Mesothelial cell of epicardium (in vitro differentiated cells): Measurements from ENCODE around the gene RBM38. TPM values are rescaled to one million over a fixed set of nuclear protein-coding genes. Genes with fewer than 3 reads are reported as not detected.

Experiments
- DNase-seq, 2 experiments: peaks; one replicate each; pipeline ENCODE4 v3.0.0; 2021; ENCODE audit warnings: low spot score in 2 of 2; ENCODE audit not compliant: unreplicated experiment in 2 of 2
- H3K27ac Mint-ChIP-seq: 2 replicates; pipeline ENCODE4 v1.8.0; 2021; ENCODE audit warnings: mixed read lengths
- H3K27me3 Mint-ChIP-seq: 2 replicates; pipeline ENCODE4 v1.8.0; 2021; ENCODE audit warnings: low read depth, mixed read lengths
- H3K36me3 Mint-ChIP-seq: 2 replicates; pipeline ENCODE4 v1.8.0; 2021; ENCODE audit warnings: mixed read lengths
- H3K4me1 Mint-ChIP-seq: 2 replicates; pipeline ENCODE4 v1.8.0; 2021; ENCODE audit warnings: mixed read lengths
- H3K4me3 Mint-ChIP-seq: 2 replicates; pipeline ENCODE4 v1.8.0; 2021; ENCODE audit warnings: mild to moderate bottlenecking, moderate library complexity, mixed read lengths
- H3K9me3 Mint-ChIP-seq: 2 replicates; pipeline ENCODE4 v1.8.0; 2021; ENCODE audit warnings: mixed read lengths
- CTCF ChIP-seq: fragments of 200-600 bp; sonication (generic); IDR thresholded peaks from one replicate; pipeline ENCODE4 v1.5.0; 2021; ENCODE audit warnings: antibody characterized with exemption; ENCODE audit not compliant: unreplicated experiment
- total RNA-seq: library from RNA; stranded (reverse); gene quantifications from 3 replicates; pipeline ENCODE4 v1.2.1, GENCODE V29; 2021

RBM38 gene
- total RNA-seq, 1 donor from 2014 or later, result 25.6 TPM

GRCh38 chr20:57420571-57421252, 29.5 kb downstream of the RBM38 start:
- no peak for DNase-seq
- Mint-ChIP-seq H3K27ac (no peak overlapping the region), H3K9me3 (no peaks in the 10 kb centered on the region), H3K4me3 (no peak overlapping the region), H3K36me3 (no peaks in the 10 kb centered on the region), H3K27me3 (peaks cover 3% of the 10 kb centered on the region), H3K4me1 (peaks cover 9% of the 10 kb centered on the region)
- no peak for TF ChIP-seq CTCF

- no peak for DNase-seq
Observed at GRCh38 chr20:57421253-57422220, 30.3 kb downstream of the RBM38 start.

GRCh38 chr20:57422254-57422653, 31.1 kb downstream of the RBM38 start:
- Mint-ChIP-seq H3K36me3 (no peaks in the 10 kb centered on the region), H3K27me3 (peaks cover 3% of the 10 kb centered on the region), H3K27ac (no peak overlapping the region), H3K4me1 (peaks cover 9% of the 10 kb centered on the region), H3K9me3 (no peaks in the 10 kb centered on the region), H3K4me3 (no peak overlapping the region)
- no peak for TF ChIP-seq CTCF
- no peak for DNase-seq

More at GRCh38 chr20:57421253-57422220, 30.3 kb downstream of the RBM38 start:
- Mint-ChIP-seq H3K36me3 (no peaks in the 10 kb centered on the region), H3K9me3 (no peaks in the 10 kb centered on the region), H3K27me3 (peaks cover 3% of the 10 kb centered on the region), H3K4me3 (no peak overlapping the region), H3K27ac (no peak overlapping the region), H3K4me1 (peaks cover 9% of the 10 kb centered on the region)
- TF ChIP-seq CTCF, result no peak

- Mint-ChIP-seq H3K4me3 (no peak overlapping the region), H3K36me3 (no peaks in the 10 kb centered on the region), H3K27ac (no peak overlapping the region), H3K9me3 (no peaks in the 10 kb centered on the region), H3K4me1 (peaks cover 3% of the 10 kb centered on the region), H3K27me3 (peaks cover 3% of the 10 kb centered on the region)
- TF ChIP-seq CTCF, result no peak
- DNase-seq, result no peak
Observed at GRCh38 chr20:57425150-57426013, 34.2 kb downstream of the RBM38 start.

GRCh38 chr20:57426271-57426689, 35.1 kb downstream of the RBM38 start:
- no peaks in the 10 kb centered on the region for H3K9me3 Mint-ChIP-seq
- DNase-seq, result no peak
- peaks cover 3% of the 10 kb centered on the region for H3K4me1 Mint-ChIP-seq
- TF ChIP-seq CTCF, result no peak
- H3K4me3 Mint-ChIP-seq, result no peak overlapping the region
- no peak overlapping the region for H3K27ac Mint-ChIP-seq
- no peaks in the 10 kb centered on the region for H3K36me3 Mint-ChIP-seq
- peaks cover 3% of the 10 kb centered on the region for H3K27me3 Mint-ChIP-seq
